Muscle of back (tissue), 11 donors: ENCODE measurements around the gene INTS7. TPM values are rescaled to one million over a fixed set of nuclear protein-coding genes. Genes with fewer than 3 reads are reported as not detected.
"Not testable (repeated sequence)": the region's sequence is repeated elsewhere in the genome, so short reads cannot be mapped to it uniquely, and the experiment has no call there.

Experiments used
- DNase-seq, 3 donors: peaks; one replicate each; pipeline versions ENCODE4 v3.0.0 to v3.0.0-alpha.2; 2013
- polyA plus RNA-seq, 10 donors: library from polyadenylated mRNA; unstranded; fragments of 120-200 nt; gene quantifications; one replicate each; pipeline ENCODE4 v1.2.1, GENCODE V29; 2013; ENCODE audit not compliant: insufficient read length in 10 of 10

INTS7 gene
- polyA plus RNA-seq, 10 donors = 7.9 to 20.1 (median 14.7) TPM

DNA sequence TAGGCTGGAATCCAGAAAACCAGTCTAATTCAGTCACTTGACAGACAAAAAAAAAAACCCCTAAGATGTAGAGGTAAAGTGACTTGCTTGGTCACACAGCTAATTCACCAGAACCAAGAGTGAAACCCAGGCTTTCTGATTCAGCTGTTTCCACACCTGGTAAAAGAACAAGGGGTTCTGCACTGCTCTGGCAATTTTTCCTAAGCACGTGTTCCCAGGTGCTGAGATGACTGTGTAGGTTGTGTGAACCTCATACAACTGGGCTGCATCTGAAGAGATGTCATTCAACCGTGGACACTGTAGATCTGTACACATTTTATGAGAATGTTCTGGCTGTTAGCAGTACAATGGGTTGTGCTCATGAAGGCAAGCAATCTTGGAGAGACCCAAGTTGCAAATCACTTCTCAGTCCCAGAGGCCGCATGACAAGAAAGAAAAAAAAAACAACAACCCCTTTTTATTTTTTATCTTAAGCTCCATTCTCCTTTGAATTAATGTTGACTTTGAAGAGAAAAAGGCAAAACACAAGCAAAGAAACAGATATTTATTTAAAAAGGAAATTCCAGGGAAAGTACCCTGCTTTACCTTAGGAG, 95.4 kb downstream of the INTS7 start:
- DNase-seq = no peak

- DNase-seq = no peak
Measured at GRCh38 chr1:211938561-211938997, 96.8 kb downstream of the INTS7 start.

- DNase-seq = not testable (repeated sequence)
Measured at GRCh38 chr1:211937422-211937821, 97.9 kb downstream of the INTS7 start.

GRCh38 chr1:211935448-211935970, 99.8 kb downstream of the INTS7 start:
- no peak for DNase-seq

DNA sequence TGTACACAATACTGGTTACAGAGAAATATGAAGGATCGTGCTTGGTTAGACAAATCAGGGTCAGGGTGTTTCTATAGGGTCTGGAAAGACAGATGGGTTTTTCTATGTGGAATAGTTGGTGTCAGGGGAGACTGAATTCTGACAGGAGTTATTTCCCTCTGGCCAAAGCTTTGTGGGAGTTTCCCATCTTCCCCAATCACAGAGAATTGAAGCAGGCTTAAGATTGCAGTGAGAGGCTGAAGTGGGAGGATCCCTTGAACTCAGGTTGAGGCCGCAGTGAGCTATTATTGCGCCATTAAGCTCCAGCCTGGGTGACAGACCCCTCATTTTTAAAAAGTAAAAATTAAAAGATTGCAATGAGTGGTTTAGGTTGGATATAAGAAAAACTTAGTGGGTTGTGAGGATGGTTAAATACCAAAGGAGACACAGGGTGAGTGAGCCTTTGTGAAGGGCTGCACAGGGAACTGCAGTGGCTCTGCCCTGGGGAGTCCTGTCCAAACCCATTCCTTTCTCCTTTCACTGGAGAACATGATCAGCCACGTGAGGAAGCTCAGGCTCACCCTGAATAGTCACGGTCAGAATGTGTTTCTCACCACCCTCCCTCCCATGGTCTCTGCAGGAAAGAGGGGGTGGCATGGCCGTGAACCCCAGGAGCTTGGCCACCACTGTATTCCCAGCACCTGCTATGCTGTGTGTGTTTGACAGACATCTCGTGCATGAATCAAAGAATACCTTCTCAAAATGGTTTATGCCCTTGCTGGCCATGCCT, 101.2 kb downstream of the INTS7 start:
- DNase-seq = no peak

DNA sequence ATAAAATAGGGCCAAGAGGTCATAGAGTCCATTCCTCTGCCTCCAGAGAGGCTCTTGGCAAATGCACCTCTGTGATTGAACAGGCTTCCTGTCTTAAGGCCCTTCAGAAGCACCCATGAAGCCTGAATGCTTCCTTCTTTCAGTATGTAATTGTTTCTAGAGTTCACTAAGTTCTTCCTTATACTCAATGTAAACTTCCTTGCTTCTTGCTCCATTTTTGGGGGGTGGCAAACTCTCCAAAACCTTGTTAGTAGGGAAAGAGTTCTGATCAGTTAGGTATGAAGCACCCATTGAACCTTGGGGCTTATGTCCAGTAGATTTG, 102.5 kb downstream of the INTS7 start:
- DNase-seq = no peak

DNA sequence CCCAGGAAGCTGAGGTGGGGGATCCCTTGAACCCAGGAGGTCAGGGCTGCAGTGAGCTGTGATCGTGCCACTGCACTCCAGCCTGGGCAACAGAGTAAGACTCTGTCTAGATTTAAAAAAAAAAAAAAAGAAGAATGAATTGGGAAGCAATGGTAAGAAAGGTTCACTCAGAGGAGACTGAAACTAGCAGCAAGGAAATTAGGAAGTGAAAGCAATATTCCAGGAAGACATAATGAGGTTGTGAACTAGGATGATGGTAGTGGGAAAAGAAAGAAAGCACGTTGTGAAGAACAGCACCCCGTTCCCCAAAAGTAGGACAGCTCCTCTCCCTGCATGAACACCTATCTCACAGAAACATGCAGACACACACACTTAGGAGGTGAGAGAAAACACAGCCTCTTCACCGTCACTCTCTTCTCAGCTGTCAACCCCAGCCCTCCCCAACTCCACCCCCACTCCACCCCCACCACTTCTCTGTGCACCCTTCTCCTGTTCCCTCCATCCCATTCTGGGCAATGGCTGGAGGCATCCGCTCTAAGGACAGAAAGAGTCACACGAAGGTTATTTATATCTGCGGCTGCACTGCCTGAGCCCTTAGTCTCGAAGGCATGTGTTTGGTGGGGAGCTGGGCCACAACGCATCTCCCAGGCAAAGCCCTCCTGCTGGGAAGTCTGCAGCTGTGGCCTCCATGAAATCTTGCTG, 103.0 kb downstream of the INTS7 start:
- peak; percentile 18 to 43 (median 22) for DNase-seq

GRCh38 chr1:211929683-211930082, 105.7 kb downstream of the INTS7 start:
- DNase-seq = no peak

DNA sequence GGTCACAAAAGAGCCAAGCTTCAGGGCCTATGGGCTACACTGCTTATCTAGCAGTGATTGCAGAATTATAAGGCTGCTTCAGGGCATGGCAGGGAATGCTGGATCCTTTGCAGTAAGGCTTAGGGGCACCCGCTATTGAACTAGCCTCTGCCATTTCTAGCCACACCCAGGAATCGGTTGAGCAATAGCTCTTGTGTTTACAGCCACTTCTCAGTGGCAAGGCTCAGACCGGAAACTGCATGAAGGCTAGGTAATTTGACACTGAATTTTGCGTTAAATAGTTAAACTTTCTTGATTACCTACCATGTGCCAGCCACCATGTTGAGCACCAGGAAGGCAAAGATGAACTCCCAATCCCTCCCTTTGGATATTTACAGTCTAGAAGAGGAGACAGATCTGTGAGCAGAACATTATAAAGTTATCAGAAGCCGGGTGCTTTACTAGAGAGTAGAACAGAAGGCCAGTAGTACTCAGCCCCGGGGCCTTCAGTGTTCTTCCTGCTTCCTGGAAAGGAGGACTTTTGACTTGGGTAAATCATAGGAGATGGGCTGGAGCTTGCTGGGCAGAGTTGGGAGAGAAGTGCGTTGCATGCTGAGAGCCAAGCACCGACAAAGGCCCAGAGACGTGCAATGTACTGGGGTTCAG, 106.2 kb downstream of the INTS7 start:
- no peak for DNase-seq

GRCh38 chr1:211928290-211928801, 107.0 kb downstream of the INTS7 start:
- DNase-seq = no peak

GRCh38 chr1:211925016-211925415, 110.3 kb downstream of the INTS7 start:
- DNase-seq = peak in 2 of 3 donors; percentile 30 to 39

- DNase-seq = no peak
Measured at GRCh38 chr1:211924256-211924655, 111.1 kb downstream of the INTS7 start.

DNA sequence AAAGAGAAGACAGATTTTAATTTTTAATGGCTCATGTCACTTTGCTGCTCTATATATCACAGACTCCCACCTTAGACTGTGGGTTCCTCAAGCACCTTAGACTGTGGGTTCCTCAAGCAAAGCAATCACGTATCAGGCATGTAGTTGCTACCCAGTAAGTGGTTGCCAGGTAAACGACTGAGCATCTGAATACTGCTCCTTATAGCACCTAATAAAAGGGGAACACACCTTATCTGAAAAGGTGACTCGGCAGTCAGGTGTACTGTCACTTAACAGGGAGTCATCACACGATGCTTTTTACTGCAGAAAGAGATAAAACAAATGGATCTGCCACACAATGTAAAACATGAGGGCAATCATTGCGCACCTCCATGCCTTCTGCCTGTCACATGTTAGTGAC, 112.3 kb downstream of the INTS7 start:
- DNase-seq = no peak

- no peak for DNase-seq
Measured at GRCh38 chr1:211921579-211922095, 113.7 kb downstream of the INTS7 start.

GRCh38 chr1:211920602-211921226, 114.6 kb downstream of the INTS7 start:
- no peak for DNase-seq

GRCh38 chr1:211920141-211920572, 115.2 kb downstream of the INTS7 start:
- DNase-seq = peak in 2 of 3 donors; percentile 13 to 35

- no peak for DNase-seq
Measured at GRCh38 chr1:211918843-211919414, 116.4 kb downstream of the INTS7 start.

DNA sequence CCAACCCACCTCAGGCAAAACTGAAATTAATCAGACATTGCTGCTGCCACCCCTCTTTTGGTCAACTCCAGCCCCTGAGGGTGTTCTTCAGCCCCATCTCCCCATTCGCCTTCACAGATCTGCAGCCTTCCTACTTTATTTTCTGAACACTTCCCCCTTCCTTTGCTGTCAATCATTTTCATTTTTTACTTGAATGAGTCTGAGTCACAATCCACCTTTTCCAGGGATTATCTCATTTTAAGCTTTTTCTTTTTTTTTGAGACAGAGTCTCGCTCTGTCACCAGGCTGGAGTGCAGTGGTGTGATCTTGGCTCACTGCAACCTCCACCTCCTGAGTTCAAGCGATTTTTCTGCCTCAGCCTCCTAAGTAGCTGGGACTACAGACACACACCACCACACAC, 118.9 kb downstream of the INTS7 start:
- DNase-seq = not testable (repeated sequence)

DNA sequence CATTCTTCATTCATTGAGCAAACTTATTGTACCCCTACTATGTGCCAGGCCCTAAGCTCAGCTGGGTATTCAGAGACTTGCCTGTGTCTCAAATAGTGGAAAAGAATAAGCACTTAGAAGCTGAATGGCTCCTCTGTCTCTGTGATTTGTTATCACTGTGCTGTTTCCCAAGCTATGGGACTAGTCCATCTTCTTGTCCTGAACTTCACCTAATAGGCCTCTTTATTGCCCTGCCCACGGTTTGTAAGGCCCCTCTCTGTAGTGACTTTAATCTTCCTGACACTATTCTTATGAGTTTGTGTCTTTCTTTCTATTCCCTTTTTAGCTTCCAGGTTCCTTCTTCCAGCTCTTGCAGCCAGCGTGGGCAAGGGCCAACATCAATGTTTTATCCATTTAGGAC, 119.4 kb downstream of the INTS7 start:
- no peak for DNase-seq

GRCh38 chr1:211912844-211913432, 122.4 kb downstream of the INTS7 start:
- no peak for DNase-seq
